HEK293 (cell line): ENCODE data around the gene HNRNPM.

ENCODE experiments used
- ATF2 ChIP-seq: fragments of 450-650 bp; formaldehyde crosslinking; IDR thresholded peaks from 2 replicates; pipeline ENCODE4 v1.5.1; 2016; ENCODE audit warnings: missing biosample characterization, missing genetic modification characterization, low read depth
- CTCF ChIP-seq: fragments of 450-650 bp; formaldehyde crosslinking; IDR thresholded peaks from 2 replicates; pipeline ENCODE4 v1.5.1; 2016; ENCODE audit warnings: missing biosample characterization, missing genetic modification characterization
- SP2 ChIP-seq: fragments of 450-650 bp; formaldehyde crosslinking; IDR thresholded peaks from 2 replicates; pipeline ENCODE4 v1.5.1; 2016; ENCODE audit warnings: missing biosample characterization, missing genetic modification characterization
- ZFP37 ChIP-seq: fragments of 450-650 bp; formaldehyde crosslinking; IDR thresholded peaks from 2 replicates; pipeline ENCODE4 v1.5.1; 2016; ENCODE audit warnings: missing biosample characterization, missing genetic modification characterization
- ZIC2 ChIP-seq: fragments of 450-650 bp; formaldehyde crosslinking; IDR thresholded peaks from 2 replicates; pipeline ENCODE4 v1.5.1; 2016; ENCODE audit warnings: missing biosample characterization, missing genetic modification characterization
- ZNF138 ChIP-seq: fragments of 450-650 bp; formaldehyde crosslinking; IDR thresholded peaks from 2 replicates; pipeline ENCODE4 v1.5.1; 2016; ENCODE audit warnings: missing biosample characterization, missing genetic modification characterization, borderline replicate concordance
- ZNF174 ChIP-seq: fragments of 450-650 bp; formaldehyde crosslinking; IDR thresholded peaks from 2 replicates; pipeline ENCODE4 v1.5.0; 2017; ENCODE audit warnings: missing biosample characterization, mild to moderate bottlenecking, missing genetic modification characterization
- ZNF660 ChIP-seq: fragments of 450-650 bp; IDR thresholded peaks from 2 replicates; pipeline ENCODE4 v1.5.1; 2018; ENCODE audit warnings: missing biosample characterization, mild to moderate bottlenecking, missing genetic modification characterization
- ZNF791 ChIP-seq: fragments of 450-650 bp; formaldehyde crosslinking; IDR thresholded peaks from 2 replicates; pipeline ENCODE4 v1.5.1; 2016; ENCODE audit warnings: missing biosample characterization, missing genetic modification characterization
- TF ChIP-seq, protein P1 (sequence below): sonication (generic); formaldehyde crosslinking; IDR thresholded peaks from 2 replicates; pipeline ENCODE4 v1.8.1; 2022; ENCODE audit warnings: mild to moderate bottlenecking, moderate library complexity, missing genetic modification reagents
- TF ChIP-seq, protein P2 (sequence below): fragments of 450-650 bp; formaldehyde crosslinking; IDR thresholded peaks from 2 replicates; pipeline ENCODE4 v1.5.1; 2016; ENCODE audit warnings: missing biosample characterization, missing genetic modification characterization, low read depth

- no peak for TF ChIP-seq ZNF174 (tag by site-specific recombination)
- no peak for TF ChIP-seq CTCF (tag by site-specific recombination)
- no peak for TF ChIP-seq ZNF138 (tag by site-specific recombination)
- TF ChIP-seq ZNF791 (tag by site-specific recombination) = no peak
- peak; percentile 55 for TF ChIP-seq ATF2 (tag by site-specific recombination)
- TF ChIP-seq ZFP37 (tag by site-specific recombination) = no peak
- TF ChIP-seq ZNF660 (tag by site-specific recombination) = no peak
- TF ChIP-seq, protein P1, sequence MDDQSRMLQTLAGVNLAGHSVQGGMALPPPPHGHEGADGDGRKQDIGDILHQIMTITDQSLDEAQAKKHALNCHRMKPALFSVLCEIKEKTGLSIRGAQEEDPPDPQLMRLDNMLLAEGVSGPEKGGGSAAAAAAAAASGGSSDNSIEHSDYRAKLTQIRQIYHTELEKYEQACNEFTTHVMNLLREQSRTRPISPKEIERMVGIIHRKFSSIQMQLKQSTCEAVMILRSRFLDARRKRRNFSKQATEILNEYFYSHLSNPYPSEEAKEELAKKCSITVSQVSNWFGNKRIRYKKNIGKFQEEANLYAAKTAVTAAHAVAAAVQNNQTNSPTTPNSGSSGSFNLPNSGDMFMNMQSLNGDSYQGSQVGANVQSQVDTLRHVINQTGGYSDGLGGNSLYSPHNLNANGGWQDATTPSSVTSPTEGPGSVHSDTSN (CRISPR knock-in tag) = no peak
- no peak for TF ChIP-seq ZIC2
- TF ChIP-seq SP2 (tag by site-specific recombination) = no peak
- TF ChIP-seq, protein P2, sequence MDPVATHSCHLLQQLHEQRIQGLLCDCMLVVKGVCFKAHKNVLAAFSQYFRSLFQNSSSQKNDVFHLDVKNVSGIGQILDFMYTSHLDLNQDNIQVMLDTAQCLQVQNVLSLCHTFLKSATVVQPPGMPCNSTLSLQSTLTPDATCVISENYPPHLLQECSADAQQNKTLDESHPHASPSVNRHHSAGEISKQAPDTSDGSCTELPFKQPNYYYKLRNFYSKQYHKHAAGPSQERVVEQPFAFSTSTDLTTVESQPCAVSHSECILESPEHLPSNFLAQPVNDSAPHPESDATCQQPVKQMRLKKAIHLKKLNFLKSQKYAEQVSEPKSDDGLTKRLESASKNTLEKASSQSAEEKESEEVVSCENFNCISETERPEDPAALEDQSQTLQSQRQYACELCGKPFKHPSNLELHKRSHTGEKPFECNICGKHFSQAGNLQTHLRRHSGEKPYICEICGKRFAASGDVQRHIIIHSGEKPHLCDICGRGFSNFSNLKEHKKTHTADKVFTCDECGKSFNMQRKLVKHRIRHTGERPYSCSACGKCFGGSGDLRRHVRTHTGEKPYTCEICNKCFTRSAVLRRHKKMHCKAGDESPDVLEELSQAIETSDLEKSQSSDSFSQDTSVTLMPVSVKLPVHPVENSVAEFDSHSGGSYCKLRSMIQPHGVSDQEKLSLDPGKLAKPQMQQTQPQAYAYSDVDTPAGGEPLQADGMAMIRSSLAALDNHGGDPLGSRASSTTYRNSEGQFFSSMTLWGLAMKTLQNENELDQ = no peak
Observed at GRCh38 chr19:8423817-8424223, 21.0 kb upstream of the HNRNPM start.
